ENCODE measurements around the gene NMT1. TPM values are rescaled to one million over a fixed set of nuclear protein-coding genes. Genes with fewer than 3 reads are reported as not detected.

NMT1 gene
- total and polyA plus RNA-seq, 2 of the 13 experiments (the other 11 are each of a cell fraction or from before 2014, with no cell fraction given) = 75.7 to 142 TPM

GRCh38 chr17:45098869-45099616 lies 37.9 kb downstream of the NMT1 start (continued):
- TF ChIP-seq TERF1 (CRISPR knock-in tag; IDR thresholded peaks at IDR 0.05) (no peak), ZNF883 (CRISPR knock-in tag; IDR thresholded peaks at IDR 0.05; ENCODE audit: not compliant biosample characterization) (no peak), XRCC5 (optimal IDR thresholded peaks at IDR 0.05; ENCODE audit: low read length) (peak; percentile 98), GLI4 (CRISPR knock-in tag; IDR thresholded peaks at IDR 0.05; ENCODE audit: borderline replicate concordance) (no peak), NFIB (CRISPR knock-in tag; IDR thresholded peaks at IDR 0.05; ENCODE audit: borderline replicate concordance) (no peak), PRDM4 (CRISPR knock-in tag; IDR thresholded peaks at IDR 0.05; ENCODE audit: borderline replicate concordance) (no peak), GMEB2 (CRISPR knock-in tag; IDR thresholded peaks at IDR 0.05; ENCODE audit: low read depth) (no peak), ZNF446 (CRISPR knock-in tag; IDR thresholded peaks at IDR 0.05) (no peak), ZNF282 (IDR thresholded peaks at IDR 0.05; ENCODE audit: partially characterized antibody) (no peak), TCF7L2 (IDR thresholded peaks at IDR 0.05; ENCODE audit: low read depth, low read length) (no peak), ZMYM4 (CRISPR knock-in tag; IDR thresholded peaks at IDR 0.05) (no peak), HMG20A (CRISPR knock-in tag; IDR thresholded peaks at IDR 0.05; ENCODE audit: borderline replicate concordance) (no peak), ZNF580 (CRISPR knock-in tag; IDR thresholded peaks at IDR 0.05; ENCODE audit: borderline replicate concordance, low read depth) (0 out of 2 replicates have a peak, but pooled peaks have one; percentile 55), NFYC (CRISPR knock-in tag; IDR thresholded peaks at IDR 0.05) (no peak), MED13 (CRISPR knock-in tag; IDR thresholded peaks at IDR 0.05) (no peak), HNF4G (IDR thresholded peaks at IDR 0.05; ENCODE audit: borderline replicate concordance, low read depth, low read length) (no peak), HNF4G (CRISPR knock-in tag; IDR thresholded peaks at IDR 0.05; ENCODE audit: borderline replicate concordance, low read depth) (no peak), MTF2 (CRISPR knock-in tag; IDR thresholded peaks at IDR 0.05; ENCODE audit: borderline replicate concordance) (no peak), PHF21A (CRISPR knock-in tag; IDR thresholded peaks at IDR 0.05) (no peak), ZSCAN22 (CRISPR knock-in tag; IDR thresholded peaks at IDR 0.05) (no peak), RFXAP (CRISPR knock-in tag; IDR thresholded peaks at IDR 0.05; ENCODE audit: borderline replicate concordance) (no peak), ZNF441 (CRISPR knock-in tag; IDR thresholded peaks at IDR 0.05; ENCODE audit: borderline replicate concordance) (peak; percentile 52; the same call in 1 of the 2 replicates)

Measured in HepG2 (cell line).